ENCODE data around the gene PPP2R2B.

The PPP2R2B gene

DNA sequence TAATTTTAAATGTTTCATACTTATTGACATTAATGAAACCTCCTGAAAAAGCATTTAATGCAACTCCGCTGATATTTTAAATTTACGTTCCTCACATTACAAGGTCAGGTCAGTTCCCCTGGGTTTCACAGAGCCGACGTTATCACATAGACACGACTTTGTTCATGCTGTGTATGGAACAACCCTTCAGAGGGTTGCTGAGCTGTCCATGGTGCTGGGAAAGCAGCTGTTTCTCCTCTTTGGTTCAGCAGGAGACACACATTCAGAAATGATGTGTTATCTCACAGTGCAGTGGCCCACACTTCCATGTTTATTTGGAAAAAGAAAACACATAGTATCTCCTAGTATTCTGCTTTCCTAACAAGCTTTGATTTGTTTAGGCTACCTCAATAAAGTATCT is 53.5 kb downstream of the PPP2R2B start:
- DNase-seq (ENCODE audit: low read depth): no peak

GRCh38 chr5:146821732-146822131 is 56.8 kb downstream of the PPP2R2B start:
- no peak for DNase-seq (ENCODE audit: low read depth)

- no peak for DNase-seq (ENCODE audit: low read depth)
Measured at GRCh38 chr5:146820987-146821386, 57.6 kb downstream of the PPP2R2B start.

DNA sequence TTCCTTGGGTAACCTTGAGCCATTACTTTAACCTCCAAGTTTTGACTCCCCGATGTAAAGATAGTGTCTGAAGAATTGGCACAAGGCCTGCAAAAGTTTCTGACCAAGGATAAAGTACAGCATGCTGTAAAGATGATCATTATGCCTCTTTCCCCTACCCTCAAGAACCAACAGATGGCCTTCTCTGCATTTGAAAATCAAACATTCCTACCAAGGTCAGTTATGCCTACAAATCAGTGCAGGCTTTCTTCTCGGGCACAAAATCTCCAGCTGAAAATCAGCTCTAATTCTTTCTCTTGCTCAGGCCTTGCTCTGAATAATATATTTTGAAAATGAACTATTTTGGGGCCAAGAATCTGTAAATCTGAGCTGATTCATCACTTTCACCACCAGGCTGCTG is 59.7 kb downstream of the PPP2R2B start:
- DNase-seq (ENCODE audit: low read depth): no peak

DNA sequence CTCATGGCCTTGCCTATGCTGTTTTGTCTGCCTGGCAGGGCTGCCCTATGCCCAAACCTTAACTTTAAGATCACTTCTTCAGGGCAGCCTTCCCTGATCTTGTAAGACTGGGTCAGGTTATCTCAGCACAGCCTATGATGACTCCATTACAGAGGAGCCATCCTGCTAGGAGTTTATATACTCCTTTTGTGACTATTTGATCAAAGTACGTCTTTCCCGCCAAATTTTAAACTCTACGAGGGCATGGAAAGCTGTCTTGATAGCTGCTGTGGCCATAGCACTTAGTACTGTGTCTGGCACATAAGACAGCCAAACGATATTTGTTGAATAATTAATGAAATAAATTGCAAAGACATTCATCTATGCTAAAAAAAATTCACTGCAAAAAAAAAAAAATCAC is 60.6 kb downstream of the PPP2R2B start:
- DNase-seq (ENCODE audit: low read depth): no peak

DNA sequence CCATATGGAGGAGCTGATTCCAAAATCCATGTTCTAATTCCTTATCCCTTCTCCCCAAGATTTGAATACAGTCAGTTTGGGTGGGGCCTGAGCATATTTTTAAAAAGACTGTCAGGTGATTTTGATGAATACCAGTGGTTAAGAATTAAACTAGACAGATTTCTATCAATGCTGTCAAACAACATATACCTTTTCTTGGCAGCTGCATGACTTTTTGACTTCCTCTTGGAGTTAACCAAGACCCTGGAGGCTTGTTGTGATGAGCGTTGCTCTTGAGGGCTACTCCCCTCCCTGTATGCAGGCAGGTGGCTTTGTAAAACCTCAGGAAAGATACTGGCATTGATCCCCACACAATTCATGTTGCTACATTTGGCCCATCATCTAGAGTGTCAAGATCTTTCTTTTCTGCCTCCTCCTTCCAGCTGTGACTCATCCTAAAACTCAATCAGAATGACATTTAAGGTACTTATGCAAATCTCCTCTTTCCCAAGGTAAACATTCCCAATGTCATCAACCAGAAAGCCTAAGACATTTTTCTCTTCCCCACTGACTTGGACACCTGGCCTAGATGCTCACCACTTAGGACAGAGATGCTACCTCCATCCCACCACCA is 61.7 kb downstream of the PPP2R2B start:
- DNase-seq (ENCODE audit: low read depth): no peak

GRCh38 chr5:146815411-146815810 is 63.1 kb downstream of the PPP2R2B start:
- DNase-seq (ENCODE audit: low read depth): no peak

DNA sequence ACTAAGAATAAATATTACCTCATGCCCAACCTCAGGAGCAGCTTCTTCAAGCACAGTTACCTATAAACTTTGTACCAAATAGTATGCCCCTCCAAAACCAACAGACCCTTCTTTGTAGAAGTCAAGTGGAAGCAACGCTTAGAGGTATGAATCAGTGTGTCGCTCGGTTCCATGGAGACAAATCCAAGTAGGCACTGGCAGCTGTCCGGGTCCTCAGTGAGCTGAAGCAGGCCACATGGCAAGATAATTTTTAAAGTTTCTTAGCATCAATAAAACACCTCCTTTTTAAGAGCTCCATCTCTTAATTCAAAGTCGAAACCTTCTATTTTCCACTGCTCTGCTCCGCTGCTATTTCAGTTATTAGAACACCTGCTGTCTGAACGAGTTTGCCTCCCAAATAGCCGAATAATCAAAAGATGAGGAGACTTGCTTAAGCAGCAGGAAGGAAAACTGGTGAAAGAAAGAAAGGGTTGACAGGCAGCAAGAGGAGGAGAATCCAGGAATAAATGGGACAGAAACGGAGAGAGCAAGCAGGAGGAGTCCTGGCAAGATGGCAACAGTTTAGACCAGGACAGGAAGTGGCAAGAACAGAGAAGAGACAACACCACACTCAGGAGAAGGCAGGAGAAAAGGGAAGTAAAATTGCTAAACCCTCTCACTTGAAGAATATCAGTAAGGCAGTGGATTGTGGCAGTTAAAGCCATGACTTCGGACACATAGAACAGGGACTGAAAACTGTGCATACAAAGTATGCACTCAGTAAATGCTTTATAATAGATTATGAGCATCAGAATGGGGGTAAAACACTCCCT is 65.0 kb downstream of the PPP2R2B start:
- no peak for DNase-seq (ENCODE audit: low read depth)

DNA sequence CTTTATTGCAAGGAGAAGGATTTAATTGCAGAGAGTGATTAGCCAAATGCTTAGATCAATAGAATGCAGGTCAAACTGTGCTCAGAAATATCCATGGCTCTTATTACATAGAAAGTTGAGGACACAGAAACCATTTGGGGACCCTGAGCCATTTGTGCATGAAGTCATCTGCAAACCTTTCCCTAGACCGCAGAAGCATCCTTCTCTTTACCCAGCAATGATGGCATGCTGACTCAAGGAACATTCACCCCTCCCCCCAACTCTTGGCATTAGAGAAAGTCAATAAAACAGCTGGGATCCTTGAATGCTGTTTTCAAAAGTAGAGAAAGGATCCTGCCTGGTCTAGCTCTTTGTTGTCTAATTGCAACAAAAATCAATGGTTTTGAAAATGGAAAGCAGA is 73.5 kb downstream of the PPP2R2B start:
- no peak for DNase-seq (ENCODE audit: low read depth)

- DNase-seq (ENCODE audit: low read depth): no peak
Measured at GRCh38 chr5:146802945-146803522, 75.5 kb downstream of the PPP2R2B start.

- no peak for DNase-seq (ENCODE audit: low read depth)
Measured at GRCh38 chr5:146799671-146800070, 78.9 kb downstream of the PPP2R2B start.

GRCh38 chr5:146799231-146799630 is 79.3 kb downstream of the PPP2R2B start:
- no peak for DNase-seq (ENCODE audit: low read depth)

DNA sequence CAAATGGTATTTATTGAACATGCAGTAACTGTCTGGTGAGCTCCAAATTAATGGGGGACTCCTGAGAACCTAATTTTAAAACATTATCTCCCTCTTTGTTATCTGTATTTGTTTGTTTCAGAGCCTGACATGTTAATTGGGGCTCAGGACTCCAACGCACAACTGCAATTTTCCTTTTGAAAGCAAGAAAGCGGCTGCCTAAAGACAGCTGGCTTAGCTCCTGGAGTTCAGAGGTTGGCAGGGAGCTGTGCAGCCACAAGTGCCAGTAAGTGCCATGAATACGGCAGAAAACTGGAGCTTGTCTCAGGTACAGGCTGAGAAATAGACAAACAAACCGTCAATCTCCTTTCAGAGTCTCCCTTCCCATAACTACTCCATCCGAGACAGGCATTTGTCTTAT is 80.9 kb downstream of the PPP2R2B start:
- no peak for DNase-seq (ENCODE audit: low read depth)

GRCh38 chr5:146796911-146797310 is 81.6 kb downstream of the PPP2R2B start:
- no peak for DNase-seq (ENCODE audit: low read depth)

DNA sequence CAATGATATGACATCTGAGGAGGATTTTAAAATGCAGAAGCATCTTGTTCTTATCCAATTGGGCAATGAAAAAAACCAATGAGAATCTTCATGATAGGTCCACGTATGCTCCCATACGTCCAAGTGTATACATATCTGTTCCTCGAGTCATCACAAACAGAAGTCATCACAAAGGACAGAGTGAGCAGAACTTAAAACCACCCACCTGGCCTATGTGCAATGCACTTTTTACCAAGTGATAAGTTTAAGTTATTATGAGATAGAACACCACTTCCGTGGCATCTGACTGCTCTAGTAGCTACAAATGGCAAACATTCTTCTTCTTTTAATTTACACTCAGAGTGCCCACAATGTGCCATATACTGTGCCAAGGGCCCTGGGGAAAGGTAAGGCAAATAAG is 82.4 kb downstream of the PPP2R2B start:
- no peak for DNase-seq (ENCODE audit: low read depth)

DNA sequence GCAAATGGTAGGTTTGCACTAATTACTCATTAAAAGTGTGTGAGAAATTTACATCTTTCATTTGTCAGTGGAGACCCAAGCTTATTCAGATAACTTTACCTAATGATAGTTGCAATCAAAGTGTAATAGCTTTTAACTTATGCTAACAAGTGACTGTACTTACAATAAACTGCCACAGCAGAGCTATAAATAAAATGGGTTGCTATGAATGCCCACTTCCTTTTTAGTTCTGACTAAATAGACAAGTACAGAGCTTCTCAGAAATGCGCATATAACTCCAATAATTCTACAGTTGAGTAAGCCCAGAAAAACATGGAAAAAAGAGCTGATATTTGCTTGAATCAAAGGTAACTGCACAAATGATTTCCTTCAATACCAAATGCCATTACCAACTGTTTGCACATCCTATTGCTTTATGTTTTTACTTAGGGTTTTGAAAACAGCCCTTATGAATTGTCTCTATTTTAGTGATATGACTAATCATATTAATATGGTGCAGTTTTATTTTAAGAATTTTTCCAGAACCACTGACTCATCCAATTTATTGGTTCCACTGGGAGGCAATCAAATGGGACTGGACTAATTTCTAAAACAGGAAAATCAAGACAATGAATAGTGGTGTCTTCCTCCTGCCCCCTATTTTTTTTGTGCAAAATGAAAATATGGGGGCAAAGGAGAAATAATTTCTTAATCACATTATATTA is 84.1 kb downstream of the PPP2R2B start:
- no peak for DNase-seq (ENCODE audit: low read depth)

GRCh38 chr5:146793709-146794108 is 84.8 kb downstream of the PPP2R2B start:
- no peak for DNase-seq (ENCODE audit: low read depth)

DNA sequence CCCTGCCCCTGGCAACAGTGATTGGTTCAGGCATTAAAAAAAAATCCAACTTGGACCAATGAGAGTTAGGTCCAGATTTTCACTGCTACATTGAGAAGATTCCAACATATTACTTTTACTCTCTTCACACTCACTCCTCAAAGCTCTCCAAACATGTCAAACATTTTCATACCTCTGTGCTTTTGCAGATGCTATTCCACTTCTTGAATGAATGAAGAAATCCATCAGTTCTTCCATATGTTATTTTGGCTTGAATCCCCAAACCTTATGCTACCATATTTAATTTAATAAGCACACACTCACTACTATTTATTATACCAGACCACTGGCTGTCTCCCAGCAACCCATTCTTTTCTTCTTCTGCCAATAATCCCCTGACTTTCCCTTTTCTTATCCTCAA is 87.1 kb downstream of the PPP2R2B start:
- no peak for DNase-seq (ENCODE audit: low read depth)

- DNase-seq (ENCODE audit: low read depth): no peak
Measured at GRCh38 chr5:146789712-146790653, 88.6 kb downstream of the PPP2R2B start.

DNA sequence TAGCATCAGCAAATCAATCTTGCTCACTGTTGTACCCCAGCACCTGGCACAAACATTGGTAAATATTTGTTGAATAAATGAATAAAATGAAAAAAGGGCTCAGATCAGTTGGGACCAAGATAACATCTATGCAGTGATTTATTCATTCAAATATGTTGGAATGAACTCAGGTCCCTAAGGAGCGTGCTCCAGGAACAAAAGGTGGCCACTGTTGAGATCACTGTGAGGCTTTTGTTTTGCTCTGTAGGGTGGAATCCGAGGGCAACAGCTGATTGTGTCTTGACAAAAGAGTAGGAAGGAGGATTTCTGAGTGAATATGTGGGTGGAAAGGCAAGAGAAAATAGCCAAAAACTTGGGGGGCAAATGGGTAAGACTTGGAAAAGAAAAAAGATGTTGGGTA is 89.7 kb downstream of the PPP2R2B start:
- DNase-seq (ENCODE audit: low read depth): no peak

GRCh38 chr5:146785065-146785464 is 93.5 kb downstream of the PPP2R2B start:
- no peak for DNase-seq (ENCODE audit: low read depth)

GRCh38 chr5:146781157-146781556 is 97.4 kb downstream of the PPP2R2B start:
- no peak for DNase-seq (ENCODE audit: low read depth)

Data from stimulated activated CD8-positive, alpha-beta memory T cell treated with anti-CD3 and anti-CD28 coated beads, Interleukin-12 subunit alpha, Interleukin-12 subunit beta, amount 100 ng/mL, for 1 hour (primary cell).